Psoas muscle (tissue), 8 donors: ENCODE measurements around the gene MCOLN1. TPM values are rescaled to one million over a fixed set of nuclear protein-coding genes. Genes with fewer than 3 reads are reported as not detected.
A peak's percentile ranks its signal among the peaks of the same experiment; 100 is the strongest.

Source experiments
- ATAC-seq, 4 donors: fragments of 200-7000 bp; cut with Tn5 transposase; one replicate each; pipeline ENCODE4 v1.9.1; 2020; ENCODE audit warnings: moderate library complexity in 3 of 4, mild to moderate bottlenecking in 2 of 4
- DNase-seq, 2 donors: peaks; one replicate each; pipeline ENCODE4 v3.0.0-alpha.2; 2020
- H3K27ac ChIP-seq: fragments of 200-600 bp; one replicate; pipeline ENCODE4 v1.8.0; 2022
- H3K27me3 ChIP-seq, 3 donors: fragments of 200-600 bp in 1 of 3; one replicate each; pipeline versions ENCODE4 v1.6.1 to v1.8.0; 2013 to 2022; ENCODE audit warnings: low read length in 2 of 3, mild to moderate bottlenecking in 2 of 3, moderate library complexity in 1 of 3; ENCODE audit not compliant: insufficient read depth in 3 of 3
- H3K36me3 ChIP-seq, 2 donors: fragments of 200-600 bp in 1 of 2; one replicate each; pipeline versions ENCODE4 v1.6.1 to v1.8.0; 2013 to 2022; ENCODE audit warnings: low read depth in 1 of 2, mild to moderate bottlenecking in 1 of 2, moderate library complexity in 1 of 2; ENCODE audit not compliant: insufficient read depth in 1 of 2
- H3K4me1 ChIP-seq: fragments of 200-600 bp; one replicate; pipeline ENCODE4 v1.8.0; 2022
- H3K4me3 ChIP-seq: fragments of 200-600 bp; one replicate; pipeline ENCODE4 v1.8.0; 2022; ENCODE audit warnings: mild to moderate bottlenecking
- H3K9me3 ChIP-seq: fragments of 200-600 bp; one replicate; pipeline ENCODE4 v1.8.0; 2022
- WGBS, 3 donors: extraction: QIAGEN DNeasy Blood & Tissue Kit; methylation state at CpG; one replicate each; pipeline versions ENCODE4 v1.1.6 to v1.1.7; 2013; 5-methylcytosine and 5-hydroxymethylcytosine counted together
- intact Hi-C, 2 donors: fragments of 100-400 bp; cut with DNase I; formaldehyde crosslinking; loops; one replicate each; pipeline versions ENCODE4 v1.11.0 to v1.14.2; 2022
- polyA plus RNA-seq, 3 donors: library from polyadenylated mRNA; stranded (reverse); fragments of 200-250 nt; gene quantifications; one replicate each; pipeline ENCODE4 v1.2.3, GENCODE V29; 2013
- total RNA-seq, 4 donors: library from RNA; stranded (reverse); fragmentation: NEBNext Ultra II Directional in 2 of 4; extraction: Animal tissue kit (Norgen Biotek cat#: 25700) in 2 of 4; gene quantifications; one replicate each; pipeline versions ENCODE4 v1.2.1 to v1.2.4, GENCODE V29; 2021 to 2023
- TF ChIP-seq, protein P1 (sequence below): fragments of 200-600 bp; IDR thresholded peaks from one replicate; pipeline ENCODE4 v1.8.0; 2022; ENCODE audit warnings: antibody characterized with exemption
- donor health status: healthy with polysubstance abuse.
- donor health status: DM: no; HTN: no; CAD: no; lungs with moderate emphysema.
- donor health status: Bipolar disorder and iron deficiency.
- donor health status: healthy.
- donor health status: DM: yes; HTN: yes; CAD: no.
- donor health status: DM: no; HTN: no; CAD: no.
- donor health status: DM: no; HTN: no; CAD: no.
- donor health status: DM: yes; HTN: yes; CAD: no.

The MCOLN1 gene
- total and polyA plus RNA-seq, 7 donors: 15.4 to 28.6 (median 17.8) TPM

DNA sequence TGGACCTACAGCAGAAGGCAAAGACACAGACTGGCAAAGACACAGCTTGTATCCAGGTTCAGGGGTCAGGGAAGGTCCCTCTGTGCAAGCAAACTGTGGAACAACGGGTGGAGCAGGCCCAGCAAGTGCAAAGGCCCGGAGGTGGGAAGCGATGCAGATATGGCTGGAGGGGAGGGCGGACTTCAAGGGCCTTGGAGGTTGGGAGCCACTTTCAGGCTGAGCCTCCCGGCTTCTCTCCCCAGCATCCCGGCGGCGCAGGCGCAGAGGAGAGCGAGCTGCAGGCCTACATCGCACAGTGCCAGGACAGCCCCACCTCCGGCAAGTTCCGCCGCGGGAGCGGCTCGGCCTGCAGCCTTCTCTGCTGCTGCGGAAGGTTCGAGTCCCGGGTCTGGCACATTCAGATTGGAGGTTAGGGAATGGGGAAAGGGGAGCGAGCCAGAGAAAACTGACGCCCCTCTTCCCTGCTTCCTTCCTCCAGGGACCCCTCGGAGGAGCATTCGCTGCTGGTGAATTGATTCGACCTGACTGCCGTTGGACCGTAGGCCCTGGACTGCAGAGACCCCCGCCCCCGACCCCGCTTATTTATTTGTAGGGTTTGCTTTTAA lies 11.0 kb downstream of the MCOLN1 start:
- TF ChIP-seq, protein P1, sequence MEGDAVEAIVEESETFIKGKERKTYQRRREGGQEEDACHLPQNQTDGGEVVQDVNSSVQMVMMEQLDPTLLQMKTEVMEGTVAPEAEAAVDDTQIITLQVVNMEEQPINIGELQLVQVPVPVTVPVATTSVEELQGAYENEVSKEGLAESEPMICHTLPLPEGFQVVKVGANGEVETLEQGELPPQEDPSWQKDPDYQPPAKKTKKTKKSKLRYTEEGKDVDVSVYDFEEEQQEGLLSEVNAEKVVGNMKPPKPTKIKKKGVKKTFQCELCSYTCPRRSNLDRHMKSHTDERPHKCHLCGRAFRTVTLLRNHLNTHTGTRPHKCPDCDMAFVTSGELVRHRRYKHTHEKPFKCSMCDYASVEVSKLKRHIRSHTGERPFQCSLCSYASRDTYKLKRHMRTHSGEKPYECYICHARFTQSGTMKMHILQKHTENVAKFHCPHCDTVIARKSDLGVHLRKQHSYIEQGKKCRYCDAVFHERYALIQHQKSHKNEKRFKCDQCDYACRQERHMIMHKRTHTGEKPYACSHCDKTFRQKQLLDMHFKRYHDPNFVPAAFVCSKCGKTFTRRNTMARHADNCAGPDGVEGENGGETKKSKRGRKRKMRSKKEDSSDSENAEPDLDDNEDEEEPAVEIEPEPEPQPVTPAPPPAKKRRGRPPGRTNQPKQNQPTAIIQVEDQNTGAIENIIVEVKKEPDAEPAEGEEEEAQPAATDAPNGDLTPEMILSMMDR: no peak
- intact Hi-C loops: loop anchor here in 1 of 2 donors (10.0 kb wide), 1 partner anchor 139 kb away; no protein-coding TSS in a partner anchor
- ATAC-seq: peak; percentile 12 to 31 (median 19)
- Histone ChIP-seq H3K27me3 (no peaks in the 10 kb centered on the region), H3K4me3 (peak overlapping the region; percentile 91), H3K4me1 (peaks cover 11% of the 10 kb centered on the region), H3K36me3 (peaks cover 0 to 50% of the 10 kb centered on the region in 2 donors), H3K9me3 (no peaks in the 10 kb centered on the region), H3K27ac (peak overlapping the region; percentile 86)
- WGBS, 3 donors: 22 to 31% (median 24%) methylated on average over 30 of the region's 30 CpGs
- DNase-seq: peak; percentile 80 to 84

DNA sequence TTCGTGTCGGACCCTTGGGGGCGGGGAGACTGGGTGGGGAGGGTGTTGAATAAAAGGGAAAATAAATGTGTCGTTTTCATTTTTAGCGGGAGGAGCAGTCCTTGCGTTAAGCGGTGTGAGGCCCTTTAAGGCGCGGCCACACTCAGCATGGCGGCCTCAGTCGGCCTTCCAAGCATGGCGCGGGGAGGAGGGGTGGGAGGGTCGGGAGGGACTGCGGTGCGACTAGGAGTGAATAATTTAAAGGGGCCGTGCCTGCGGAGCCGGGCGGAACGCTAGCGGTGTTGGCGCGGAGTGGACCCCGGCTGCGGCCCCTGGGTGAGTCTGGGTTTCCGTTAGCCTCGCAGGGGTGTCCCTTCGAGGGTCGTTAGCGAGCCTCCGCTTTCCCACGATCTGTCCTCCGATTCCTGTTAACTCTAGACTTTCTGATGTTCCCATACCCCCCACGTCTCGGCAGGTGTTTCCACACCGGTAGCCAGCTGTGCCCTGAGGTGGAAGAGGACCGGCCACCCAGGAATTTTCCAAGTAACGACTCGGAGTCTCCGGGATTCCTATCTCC lies 11.6 kb downstream of the MCOLN1 start:
- 0 to 2% (median 0%) methylated on average over 36 to 41 of the region's 41 CpGs for WGBS, 3 donors
- DNase-seq (peak; percentile 89 to 95), ATAC-seq (peak; percentile 77 to 85 (median 80))
- H3K27ac ChIP-seq: peak overlapping the region; percentile 86
- H3K36me3 ChIP-seq: peaks cover 0 to 50% of the 10 kb centered on the region in 2 donors
- TF ChIP-seq, protein P1: no peak
- no peaks in the 10 kb centered on the region for H3K27me3 ChIP-seq
- peak overlapping the region; percentile 91 for H3K4me3 ChIP-seq
- intact Hi-C loops: loop anchor here in 1 of 2 donors (10.0 kb wide), 1 partner anchor 139 kb away; no protein-coding TSS in a partner anchor
- peaks cover 11% of the 10 kb centered on the region for H3K4me1 ChIP-seq
- H3K9me3 ChIP-seq: no peaks in the 10 kb centered on the region

DNA sequence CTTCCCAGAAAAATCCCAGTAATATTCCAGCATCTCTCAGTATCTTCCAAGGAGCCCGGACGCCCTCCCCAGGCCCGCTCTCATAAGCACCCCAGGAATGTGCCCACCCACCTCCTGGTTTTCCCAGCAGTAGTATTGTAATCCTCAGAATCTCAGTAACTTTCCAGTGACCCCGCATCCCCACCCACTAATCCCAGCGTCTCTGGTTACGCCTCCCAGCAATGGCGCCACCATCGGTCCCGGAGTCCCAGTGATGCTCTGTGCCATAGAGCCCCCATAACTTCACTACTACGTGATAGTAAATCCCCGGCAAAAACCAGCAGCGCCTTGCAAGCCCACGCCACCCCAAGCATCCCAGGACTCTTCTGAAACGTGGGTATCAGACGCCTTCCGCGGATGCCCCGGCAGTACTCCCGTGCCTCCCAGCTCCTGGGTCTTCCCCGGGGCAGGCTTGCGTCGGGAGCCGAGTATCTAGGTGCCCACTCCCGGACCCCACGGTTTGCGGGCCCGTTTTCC lies 12.2 kb downstream of the MCOLN1 start:
- ATAC-seq: peak; percentile 25 to 48 (median 32)
- peaks cover 0 to 49% of the 10 kb centered on the region in 2 donors for H3K36me3 ChIP-seq
- peaks cover 11% of the 10 kb centered on the region for H3K4me1 ChIP-seq
- TF ChIP-seq, protein P1: no peak
- H3K27ac ChIP-seq: peak overlapping the region; percentile 86
- no peaks in the 10 kb centered on the region for H3K9me3 ChIP-seq
- DNase-seq: peak; percentile 68 to 71
- WGBS, 3 donors: 0% methylated on average over 27 of the region's 27 CpGs
- intact Hi-C loops: loop anchor here in 1 of 2 donors (10.0 kb wide), 1 partner anchor 140 kb away; no protein-coding TSS in a partner anchor
- peak overlapping the region; percentile 91 for H3K4me3 ChIP-seq
- no peaks in the 10 kb centered on the region for H3K27me3 ChIP-seq

DNA sequence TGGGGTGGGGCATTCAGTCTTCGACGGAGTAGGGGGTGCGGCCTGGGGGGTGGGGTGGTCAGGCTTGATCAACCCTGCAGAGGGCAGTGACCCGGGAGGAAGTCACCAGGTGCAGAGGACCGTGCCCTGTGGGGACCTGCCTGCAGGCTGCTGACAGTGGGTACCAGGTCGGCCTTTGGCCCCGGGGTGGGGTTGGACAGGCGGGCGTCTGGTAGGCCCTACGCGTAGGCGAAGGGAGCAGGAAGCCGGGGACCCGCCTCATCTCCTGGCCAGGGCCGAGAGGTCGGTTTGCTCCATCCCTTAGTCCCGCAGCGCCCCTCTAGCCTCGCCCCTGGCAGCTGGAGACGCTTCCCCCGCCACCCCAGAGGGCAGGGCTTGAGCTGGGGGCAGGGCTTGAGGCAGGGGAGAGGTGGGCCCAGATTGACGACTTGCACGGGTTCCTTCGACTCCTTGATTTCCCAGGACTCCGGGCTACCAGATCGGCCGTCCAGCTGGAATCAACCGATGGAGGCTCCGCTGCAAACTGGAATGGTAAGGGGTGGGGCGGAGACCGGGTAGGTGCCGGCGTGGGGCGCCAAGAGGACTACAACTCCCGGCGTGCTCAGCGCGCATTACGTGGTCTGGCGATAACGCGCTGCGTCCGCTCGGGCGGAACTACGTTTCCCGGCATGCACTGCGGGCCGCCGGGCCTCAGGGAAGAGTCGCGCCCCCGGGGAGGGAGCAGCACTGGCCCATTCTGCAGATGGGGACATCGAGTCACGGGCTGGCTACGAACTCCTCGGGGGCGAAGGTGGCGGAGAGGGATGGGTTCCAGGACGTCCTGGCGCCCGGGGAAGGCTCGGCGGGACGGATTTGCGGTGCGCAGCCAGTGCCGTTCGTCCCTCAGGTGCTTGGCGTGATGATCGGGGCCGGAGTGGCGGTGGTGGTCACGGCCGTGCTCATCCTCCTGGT lies 12.9 kb downstream of the MCOLN1 start, which contains the start of gene PNPLA6:
PNPLA6 (plus strand) TSS at position 671 of the 951 bp plus-strand sequence; CDS start at position 743, 72 bp downstream.
- DNase-seq (peak; percentile 97 to 99), ATAC-seq (peak; percentile 90 to 93 (median 92))
- intact Hi-C loops: loop anchor here in 1 of 2 donors (10.0 kb wide), 1 partner anchor 141 kb away; no protein-coding TSS in a partner anchor
- Histone ChIP-seq H3K4me1 (peaks cover 11% of the 10 kb centered on the region), H3K27me3 (no peaks in the 10 kb centered on the region), H3K4me3 (peak within 1 kb of the TSS; percentile 91), H3K27ac (peak within 1 kb of the TSS; percentile 86), H3K36me3 (peaks cover 3 to 49% of the 10 kb centered on the region in 2 donors), H3K9me3 (no peaks in the 10 kb centered on the region)
- 0% methylated on average over 68 to 76 of the region's 76 CpGs for whole genome bisulfite sequencing, 3 donors
- TF ChIP-seq, protein P1: no peak
